GM21447 (cell line): Measurements from ENCODE around the gene DAZAP1.

Experiments used
- ATAC-seq: cut with Tn5 transposase; IDR thresholded peaks from one replicate; pipeline ENCODE4 v1.9.1; 2021; ENCODE audit not compliant: unreplicated experiment

DAZAP1 gene

GRCh38 chr19:1377176-1377964, 30.0 kb upstream of the DAZAP1 start:
- no peak for ATAC-seq

DNA sequence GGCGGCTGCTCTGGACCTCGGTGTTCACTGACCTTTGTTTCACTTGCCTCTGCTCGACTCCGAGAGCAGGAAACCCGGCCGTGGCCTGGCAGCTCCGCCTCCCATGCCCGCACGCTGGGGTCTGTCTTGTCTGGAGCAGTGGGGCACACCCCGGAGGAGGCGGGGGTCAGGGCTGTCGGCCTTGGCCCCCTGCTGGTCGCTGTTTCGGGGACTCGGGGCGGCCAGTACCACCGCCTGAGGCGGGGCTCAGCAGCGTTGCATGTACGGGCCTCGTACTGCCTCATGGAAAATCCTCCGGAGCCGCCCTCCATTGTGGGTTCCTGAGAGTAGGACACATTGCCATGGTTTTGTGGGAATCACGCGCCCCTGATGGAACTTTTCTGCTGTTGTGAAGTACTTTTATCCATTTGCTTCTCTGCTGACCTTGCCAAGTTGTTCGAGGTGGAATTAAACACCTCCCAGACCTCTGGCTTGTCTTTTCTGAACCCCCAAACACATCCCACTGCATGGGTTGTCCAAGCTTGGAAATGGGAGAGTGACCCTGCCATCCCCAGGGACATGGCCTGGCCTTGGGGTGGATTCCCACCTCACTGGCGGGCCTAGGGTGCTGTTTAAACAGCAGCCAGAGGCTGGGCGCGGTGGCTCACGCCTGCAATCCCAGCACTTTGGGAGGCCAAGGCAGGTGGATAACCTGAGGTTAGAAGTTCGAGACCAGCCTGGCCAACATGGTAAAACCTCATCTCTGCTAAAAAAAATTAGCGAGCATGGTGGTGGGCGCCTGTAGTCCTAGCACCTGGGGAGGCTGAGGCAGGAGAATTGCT, 29.2 kb upstream of the DAZAP1 start:
- ATAC-seq: no peak

GRCh38 chr19:1379126-1379905, 28.1 kb upstream of the DAZAP1 start:
- no peak for ATAC-seq

DNA sequence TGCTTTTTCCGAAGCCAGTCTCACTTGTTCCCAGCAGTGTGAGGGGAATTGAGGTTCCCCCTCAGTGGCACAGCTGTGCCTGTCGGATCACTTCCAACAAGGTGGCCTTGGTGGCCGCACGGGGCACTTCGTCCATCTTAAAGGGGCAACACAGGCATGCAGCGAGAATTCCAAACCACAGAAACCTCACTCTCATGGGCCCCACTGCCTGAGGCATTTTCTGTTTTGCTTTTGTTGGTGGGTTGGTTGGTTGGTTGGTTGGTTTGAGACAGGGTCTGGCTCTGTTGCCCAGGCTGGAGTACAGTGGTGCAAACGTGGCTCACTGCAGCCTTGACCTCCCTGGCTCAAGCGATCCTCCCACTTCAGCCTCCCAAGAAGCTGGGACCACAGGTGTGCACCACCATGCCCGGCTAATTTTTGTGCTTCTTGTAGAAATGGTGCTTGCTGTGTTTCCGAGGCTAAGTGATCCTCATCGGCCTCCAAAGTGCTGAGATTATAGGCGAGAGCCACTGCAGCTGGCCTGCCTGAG, 27.4 kb upstream of the DAZAP1 start:
- no peak for ATAC-seq

GRCh38 chr19:1382250-1382649, 25.1 kb upstream of the DAZAP1 start:
- no peak for ATAC-seq

GRCh38 chr19:1383017-1383311, 24.4 kb upstream of the DAZAP1 start:
- ATAC-seq: peak; percentile 1

GRCh38 chr19:1383312-1384084, 23.9 kb upstream of the DAZAP1 start, which contains the start of gene NDUFS7:
Gene NDUFS7 (plus strand): TSS chr19:1383907. CDS start chr19:1383927, 20 bp downstream.
- peak; percentile 72 for ATAC-seq

DNA sequence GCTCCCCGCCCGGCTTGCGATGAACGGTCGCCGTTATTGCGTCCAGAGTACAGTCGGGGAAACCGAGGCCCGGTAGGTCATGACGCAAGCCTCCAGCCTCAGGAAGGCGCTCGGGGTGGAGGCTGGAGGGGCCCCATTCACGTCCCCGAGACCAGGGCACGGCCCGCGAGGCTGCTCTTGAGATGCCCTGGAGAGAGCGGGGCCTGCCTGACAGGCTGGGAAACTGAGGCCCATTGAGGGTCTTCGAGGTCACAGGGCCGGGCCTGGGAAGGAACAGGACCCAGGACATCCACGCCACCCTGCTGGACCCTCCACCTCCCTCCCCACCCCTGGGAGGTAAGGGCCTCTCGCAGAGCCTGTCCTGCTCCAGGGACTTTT, 23.3 kb upstream of the DAZAP1 start:
- ATAC-seq: peak; percentile 11

- no peak for ATAC-seq
Observed at GRCh38 chr19:1384478-1385110, 22.8 kb upstream of the DAZAP1 start.

DNA sequence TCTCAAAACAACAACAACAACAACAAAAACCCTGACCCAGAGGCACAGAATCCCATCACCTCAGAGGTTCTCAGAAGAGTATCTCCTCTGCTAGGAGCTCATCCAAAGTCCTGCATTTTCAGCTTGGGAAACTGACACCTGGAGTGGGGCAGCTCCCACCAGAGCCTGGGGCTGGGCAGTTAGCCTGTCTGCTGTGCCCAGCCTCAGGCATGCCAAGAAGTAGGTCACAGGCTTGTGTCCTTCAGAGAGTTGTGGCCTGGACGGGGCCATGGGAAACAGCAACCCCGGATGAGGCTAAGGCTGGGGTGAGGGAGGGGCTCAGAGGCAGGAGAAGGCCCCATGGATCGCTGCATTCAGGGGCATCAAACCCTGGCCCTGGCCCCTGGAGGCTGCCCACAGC, 21.6 kb upstream of the DAZAP1 start:
- ATAC-seq: no peak

DNA sequence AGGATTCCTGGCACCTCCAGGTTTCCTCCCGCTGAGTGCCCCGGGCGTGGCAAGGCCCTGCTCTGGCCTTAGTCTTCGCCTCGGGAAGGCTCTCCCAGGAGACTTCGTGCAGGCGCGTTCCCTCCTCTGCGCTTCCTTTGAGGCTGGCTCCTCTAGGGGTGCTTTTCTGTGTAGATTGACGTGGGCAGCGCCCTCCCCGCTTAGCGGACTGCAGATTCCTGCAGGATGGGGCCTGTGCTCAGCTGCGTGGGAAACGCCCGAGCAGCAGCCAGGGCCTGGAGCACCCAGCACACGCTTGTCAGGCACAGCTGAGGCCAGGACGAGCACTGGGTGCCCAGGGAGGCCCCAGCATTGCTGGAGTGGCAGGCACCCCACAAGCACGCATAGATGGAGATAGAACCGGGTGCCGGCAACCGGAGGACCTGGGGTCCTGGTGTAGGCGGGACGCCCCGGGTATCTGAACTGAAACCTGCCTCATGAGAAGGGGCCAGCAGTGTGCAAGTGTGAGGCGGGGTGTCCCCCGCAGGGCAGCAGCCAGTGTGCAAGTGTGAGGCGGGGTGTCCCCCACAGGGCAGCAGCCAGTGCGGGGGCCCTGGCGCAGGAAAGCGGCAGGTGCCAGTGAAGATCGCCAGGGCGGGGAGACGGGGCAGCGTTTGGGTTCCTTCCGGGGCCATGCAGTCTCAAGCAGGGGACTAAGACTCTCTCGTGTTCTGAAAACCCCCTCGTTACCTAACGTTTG, 20.3 kb upstream of the DAZAP1 start:
- ATAC-seq: no peak

GRCh38 chr19:1387684-1388636, 19.4 kb upstream of the DAZAP1 start:
- ATAC-seq: no peak

- ATAC-seq: no peak
Observed at GRCh38 chr19:1388637-1389026, 18.8 kb upstream of the DAZAP1 start.

GRCh38 chr19:1389033-1389940, 18.1 kb upstream of the DAZAP1 start:
- ATAC-seq: no peak

- no peak for ATAC-seq
Observed at GRCh38 chr19:1390890-1391423, 16.4 kb upstream of the DAZAP1 start.

GRCh38 chr19:1392407-1392806, 15.0 kb upstream of the DAZAP1 start:
- ATAC-seq: no peak

DNA sequence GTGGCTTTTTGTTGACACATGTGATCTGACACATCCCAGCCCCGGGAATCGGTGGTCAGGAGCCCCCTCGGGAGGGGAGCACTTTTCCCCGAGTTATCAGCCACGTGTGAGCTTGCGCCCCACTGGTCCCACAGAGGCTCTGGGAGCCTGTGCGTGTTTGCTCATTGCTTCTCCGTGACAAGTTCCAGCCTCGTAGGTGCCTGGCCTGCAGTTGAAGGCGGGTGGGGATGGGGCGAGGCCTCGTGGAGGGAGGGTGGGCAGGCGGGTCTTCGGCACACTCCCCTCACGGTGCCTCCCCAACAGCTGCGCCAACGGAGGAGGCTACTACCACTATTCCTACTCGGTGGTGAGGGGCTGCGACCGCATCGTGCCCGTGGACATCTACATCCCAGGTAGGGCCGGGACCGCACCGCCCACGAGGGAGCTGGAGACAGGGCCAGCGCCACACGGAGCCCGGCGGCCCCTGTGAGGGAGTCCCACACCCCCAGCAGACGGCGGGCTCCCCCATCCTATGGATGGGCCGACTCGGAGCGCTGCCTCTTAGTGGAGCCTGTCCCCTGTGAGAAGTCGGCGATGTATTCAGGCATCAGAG, 14.4 kb upstream of the DAZAP1 start:
- no peak for ATAC-seq
